SK-N-SH (cell line): ENCODE measurements around the gene VSIG2.

Experiments
- CHD2 ChIP-seq: fragments of 150-350 bp; IDR thresholded peaks from 2 replicates; pipeline ENCODE4 v1.6.1; 2018; ENCODE audit warnings: low read length; ENCODE audit not compliant: partially characterized antibody
- NFIC ChIP-seq: IDR thresholded peaks from 2 replicates; pipeline ENCODE4 v1.4.0; 2012; ENCODE audit warnings: borderline replicate concordance
- RAD21 ChIP-seq: IDR thresholded peaks from 2 replicates; pipeline ENCODE4 v1.6.1; 2012; ENCODE audit warnings: mild to moderate bottlenecking, low read length
- TCF12 ChIP-seq: IDR thresholded peaks from 2 replicates; pipeline ENCODE4 v1.4.0; 2012
- TEAD4 ChIP-seq: IDR thresholded peaks from 2 replicates; pipeline ENCODE4 v1.4.0; 2012; ENCODE audit warnings: mild to moderate bottlenecking, borderline replicate concordance; ENCODE audit not compliant: insufficient read depth
- TF ChIP-seq, protein P1 (sequence below): fragments of 200-600 bp; sonication (generic); IDR thresholded peaks from 2 replicates; pipeline ENCODE4 v1.6.1; 2017; ENCODE audit warnings: antibody characterized with exemption, mild to moderate bottlenecking, moderate library complexity
- TF ChIP-seq, protein P2 (sequence below): IDR thresholded peaks from 2 replicates; pipeline ENCODE4 v1.6.1; 2012; ENCODE audit warnings: mild to moderate bottlenecking, low read depth, low read length, moderate library complexity
- TF ChIP-seq, protein P3 (sequence below): IDR thresholded peaks from 2 replicates; pipeline ENCODE4 v1.4.0; 2012; ENCODE audit warnings: low read depth

DNA sequence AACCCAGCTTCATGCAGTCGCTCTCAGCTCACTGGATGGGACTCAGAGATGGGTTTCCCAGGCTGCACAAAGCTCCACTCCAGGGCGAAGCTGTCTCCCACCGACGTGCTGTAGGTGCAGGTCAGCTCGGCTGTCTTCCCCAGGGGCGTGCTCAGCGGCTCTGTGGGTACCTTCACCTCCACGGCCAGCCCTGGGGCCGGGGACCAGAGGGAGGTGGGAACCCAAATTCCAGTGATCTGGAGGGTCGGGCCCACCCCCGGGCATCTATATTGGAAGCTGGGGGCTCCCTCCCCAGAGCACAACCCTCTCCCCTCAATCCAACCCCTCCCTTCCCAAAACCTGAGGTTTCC is 689 bp downstream of the VSIG2 start:
- TF ChIP-seq NFIC, result no peak
- TF ChIP-seq, protein P1, sequence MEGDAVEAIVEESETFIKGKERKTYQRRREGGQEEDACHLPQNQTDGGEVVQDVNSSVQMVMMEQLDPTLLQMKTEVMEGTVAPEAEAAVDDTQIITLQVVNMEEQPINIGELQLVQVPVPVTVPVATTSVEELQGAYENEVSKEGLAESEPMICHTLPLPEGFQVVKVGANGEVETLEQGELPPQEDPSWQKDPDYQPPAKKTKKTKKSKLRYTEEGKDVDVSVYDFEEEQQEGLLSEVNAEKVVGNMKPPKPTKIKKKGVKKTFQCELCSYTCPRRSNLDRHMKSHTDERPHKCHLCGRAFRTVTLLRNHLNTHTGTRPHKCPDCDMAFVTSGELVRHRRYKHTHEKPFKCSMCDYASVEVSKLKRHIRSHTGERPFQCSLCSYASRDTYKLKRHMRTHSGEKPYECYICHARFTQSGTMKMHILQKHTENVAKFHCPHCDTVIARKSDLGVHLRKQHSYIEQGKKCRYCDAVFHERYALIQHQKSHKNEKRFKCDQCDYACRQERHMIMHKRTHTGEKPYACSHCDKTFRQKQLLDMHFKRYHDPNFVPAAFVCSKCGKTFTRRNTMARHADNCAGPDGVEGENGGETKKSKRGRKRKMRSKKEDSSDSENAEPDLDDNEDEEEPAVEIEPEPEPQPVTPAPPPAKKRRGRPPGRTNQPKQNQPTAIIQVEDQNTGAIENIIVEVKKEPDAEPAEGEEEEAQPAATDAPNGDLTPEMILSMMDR, result no peak
- TF ChIP-seq TEAD4, result no peak
- TF ChIP-seq CHD2, result no peak
- no peak for TF ChIP-seq TCF12
- TF ChIP-seq, protein P2, sequence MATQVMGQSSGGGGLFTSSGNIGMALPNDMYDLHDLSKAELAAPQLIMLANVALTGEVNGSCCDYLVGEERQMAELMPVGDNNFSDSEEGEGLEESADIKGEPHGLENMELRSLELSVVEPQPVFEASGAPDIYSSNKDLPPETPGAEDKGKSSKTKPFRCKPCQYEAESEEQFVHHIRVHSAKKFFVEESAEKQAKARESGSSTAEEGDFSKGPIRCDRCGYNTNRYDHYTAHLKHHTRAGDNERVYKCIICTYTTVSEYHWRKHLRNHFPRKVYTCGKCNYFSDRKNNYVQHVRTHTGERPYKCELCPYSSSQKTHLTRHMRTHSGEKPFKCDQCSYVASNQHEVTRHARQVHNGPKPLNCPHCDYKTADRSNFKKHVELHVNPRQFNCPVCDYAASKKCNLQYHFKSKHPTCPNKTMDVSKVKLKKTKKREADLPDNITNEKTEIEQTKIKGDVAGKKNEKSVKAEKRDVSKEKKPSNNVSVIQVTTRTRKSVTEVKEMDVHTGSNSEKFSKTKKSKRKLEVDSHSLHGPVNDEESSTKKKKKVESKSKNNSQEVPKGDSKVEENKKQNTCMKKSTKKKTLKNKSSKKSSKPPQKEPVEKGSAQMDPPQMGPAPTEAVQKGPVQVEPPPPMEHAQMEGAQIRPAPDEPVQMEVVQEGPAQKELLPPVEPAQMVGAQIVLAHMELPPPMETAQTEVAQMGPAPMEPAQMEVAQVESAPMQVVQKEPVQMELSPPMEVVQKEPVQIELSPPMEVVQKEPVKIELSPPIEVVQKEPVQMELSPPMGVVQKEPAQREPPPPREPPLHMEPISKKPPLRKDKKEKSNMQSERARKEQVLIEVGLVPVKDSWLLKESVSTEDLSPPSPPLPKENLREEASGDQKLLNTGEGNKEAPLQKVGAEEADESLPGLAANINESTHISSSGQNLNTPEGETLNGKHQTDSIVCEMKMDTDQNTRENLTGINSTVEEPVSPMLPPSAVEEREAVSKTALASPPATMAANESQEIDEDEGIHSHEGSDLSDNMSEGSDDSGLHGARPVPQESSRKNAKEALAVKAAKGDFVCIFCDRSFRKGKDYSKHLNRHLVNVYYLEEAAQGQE, result no peak
- TF ChIP-seq, protein P3, sequence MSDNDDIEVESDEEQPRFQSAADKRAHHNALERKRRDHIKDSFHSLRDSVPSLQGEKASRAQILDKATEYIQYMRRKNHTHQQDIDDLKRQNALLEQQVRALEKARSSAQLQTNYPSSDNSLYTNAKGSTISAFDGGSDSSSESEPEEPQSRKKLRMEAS, result no peak
- TF ChIP-seq RAD21, result no peak
